HepG2 (cell line): Measurements from ENCODE around the gene MPST. TPM values are rescaled to one million over a fixed set of nuclear protein-coding genes. Genes with fewer than 3 reads are reported as not detected.

ENCODE experiments used
- HES4 ChIP-seq: sonication (generic); formaldehyde crosslinking; IDR thresholded peaks from 2 replicates; pipeline ENCODE4 v1.9.0; 2021; ENCODE audit warnings: mild to moderate bottlenecking, missing genetic modification reagents, borderline replicate concordance
- IRX3 ChIP-seq: sonication (generic); formaldehyde crosslinking; IDR thresholded peaks from 2 replicates; pipeline ENCODE4 v1.8.1; 2023; ENCODE audit warnings: mild to moderate bottlenecking, low read depth, missing genetic modification reagents, borderline replicate concordance
- MAFG ChIP-seq: sonication (generic); formaldehyde crosslinking; IDR thresholded peaks from 2 replicates; pipeline ENCODE4 v1.5.1; 2020; ENCODE audit warnings: mild to moderate bottlenecking, missing genetic modification reagents
- PPARG ChIP-seq: conservative IDR thresholded peaks from 2 replicates; pipeline ENCODE4 v1.6.1; 2016; ENCODE audit warnings: missing biosample characterization, missing genetic modification reagents
- RBM39 ChIP-seq: fragments of 200-400 bp; formaldehyde crosslinking; IDR thresholded peaks from one replicate; pipeline ENCODE4 v1.6.1; 2018; ENCODE audit warnings: antibody characterized with exemption, mild to moderate bottlenecking, low read depth, low read length; ENCODE audit not compliant: poor library complexity, severe bottlenecking
- RFXANK ChIP-seq: IDR thresholded peaks from 2 replicates; pipeline ENCODE4 v1.6.1; 2016
- SRY ChIP-seq: sonication (generic); formaldehyde crosslinking; IDR thresholded peaks from 2 replicates; pipeline ENCODE4 v1.8.0; 2022; ENCODE audit warnings: mild to moderate bottlenecking, missing genetic modification reagents
- ZNF234 ChIP-seq: sonication (generic); formaldehyde crosslinking; conservative IDR thresholded peaks from 2 replicates; pipeline ENCODE4 v1.5.1; 2020; ENCODE audit warnings: mild to moderate bottlenecking, missing genetic modification reagents
- ZNF264 ChIP-seq: sonication (generic); formaldehyde crosslinking; IDR thresholded peaks from 2 replicates; pipeline ENCODE4 v1.4.0; 2020; ENCODE audit warnings: missing genetic modification reagents
- ZNF558 ChIP-seq: sonication (generic); formaldehyde crosslinking; IDR thresholded peaks from 2 replicates; pipeline ENCODE4 v1.9.0; 2022; ENCODE audit warnings: mild to moderate bottlenecking, missing genetic modification reagents, borderline replicate concordance
- ZNF737 ChIP-seq: sonication (generic); formaldehyde crosslinking; IDR thresholded peaks from 2 replicates; pipeline ENCODE4 v1.5.0; 2020; ENCODE audit warnings: missing genetic modification reagents, mild to moderate bottlenecking, borderline replicate concordance
- polyA plus RNA-seq, 8 experiments: library from polyadenylated mRNA; depleted of rRNA in 3 of 8; stranded (reverse) in 7 of 8; unstranded in 1 of 8; fragments of >200 nt; fragmentation: Illumina TruSeq in 4 of 8; extraction: Trizol in 4 of 8; gene quantifications; 2 replicates each; pipeline versions ENCODE4 v1.2.1 to v1.2.3, GENCODE V29; 2011 to 2016; ENCODE audit warnings: low read depth in 4 of 8, missing spikeins in 1 of 8, mixed read lengths in 1 of 8; ENCODE audit not compliant: insufficient read depth in 1 of 8
- total RNA-seq, 5 experiments: library from RNA; depleted of rRNA; stranded (reverse); fragments of >200 nt; fragmentation: Illumina TruSeq; extraction: Trizol; gene quantifications; 2 replicates each; pipeline ENCODE4 v1.2.3, GENCODE V29; 2016; ENCODE audit warnings: low read depth in 1 of 5
- TF ChIP-seq, protein P1 (sequence below): sonication (generic); formaldehyde crosslinking; IDR thresholded peaks from 2 replicates; pipeline ENCODE4 v1.4.0; 2020; ENCODE audit warnings: low read depth, missing genetic modification reagents
- TF ChIP-seq, protein P2 (sequence below): sonication (generic); formaldehyde crosslinking; IDR thresholded peaks from 2 replicates; pipeline ENCODE4 v1.5.1; 2020; ENCODE audit warnings: missing genetic modification reagents, mild to moderate bottlenecking, borderline replicate concordance
- TF ChIP-seq, protein P3 (sequence below): sonication (generic); formaldehyde crosslinking; IDR thresholded peaks from 2 replicates; pipeline ENCODE4 v1.4.0; 2020; ENCODE audit warnings: missing genetic modification reagents
- TF ChIP-seq, protein P4 (sequence below): IDR thresholded peaks from 2 replicates; pipeline ENCODE4 v1.6.1; 2016; ENCODE audit warnings: low read depth, borderline replicate concordance
- TF ChIP-seq, protein P5 (sequence below): sonication (generic); formaldehyde crosslinking; IDR thresholded peaks from 2 replicates; pipeline ENCODE4 v1.8.1; 2023; ENCODE audit warnings: missing genetic modification reagents, inconsistent platforms, borderline replicate concordance
- TF ChIP-seq, protein P6 (sequence below): sonication (generic); formaldehyde crosslinking; IDR thresholded peaks from 2 replicates; pipeline ENCODE4 v1.5.0; 2020; ENCODE audit warnings: mild to moderate bottlenecking, missing genetic modification reagents, borderline replicate concordance

MPST gene
- total and polyA plus RNA-seq, 2 of the 13 experiments (the other 11 are each of a cell fraction or from before 2014, with no cell fraction given): 133 to 141 TPM

DNA sequence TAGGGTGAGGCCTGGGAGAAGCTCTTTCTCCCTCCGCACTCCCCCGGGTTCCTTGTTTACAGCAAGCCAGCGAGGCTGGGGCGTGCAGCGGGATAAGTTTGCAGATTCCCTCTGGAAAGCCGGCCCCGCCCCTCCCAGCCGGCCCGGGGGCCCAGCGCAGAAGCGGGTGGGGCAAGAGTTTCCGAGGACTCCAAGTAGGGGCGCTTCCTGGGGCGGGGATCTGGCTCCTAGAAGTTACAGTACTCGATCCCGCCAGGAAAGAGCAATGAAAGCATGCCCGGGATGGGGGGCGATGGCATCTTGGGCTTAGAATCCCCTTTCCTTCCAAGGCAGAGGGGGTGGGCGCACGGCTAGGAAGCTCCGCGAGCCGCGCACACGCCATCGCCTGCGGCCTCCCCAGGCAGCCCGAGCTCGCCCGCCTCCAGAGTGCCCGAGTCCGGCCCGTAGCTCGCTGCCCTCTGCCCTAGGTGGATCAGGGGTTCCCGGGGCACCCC lies 680 bp upstream of the MPST start (continued):
- TF ChIP-seq, protein P1, sequence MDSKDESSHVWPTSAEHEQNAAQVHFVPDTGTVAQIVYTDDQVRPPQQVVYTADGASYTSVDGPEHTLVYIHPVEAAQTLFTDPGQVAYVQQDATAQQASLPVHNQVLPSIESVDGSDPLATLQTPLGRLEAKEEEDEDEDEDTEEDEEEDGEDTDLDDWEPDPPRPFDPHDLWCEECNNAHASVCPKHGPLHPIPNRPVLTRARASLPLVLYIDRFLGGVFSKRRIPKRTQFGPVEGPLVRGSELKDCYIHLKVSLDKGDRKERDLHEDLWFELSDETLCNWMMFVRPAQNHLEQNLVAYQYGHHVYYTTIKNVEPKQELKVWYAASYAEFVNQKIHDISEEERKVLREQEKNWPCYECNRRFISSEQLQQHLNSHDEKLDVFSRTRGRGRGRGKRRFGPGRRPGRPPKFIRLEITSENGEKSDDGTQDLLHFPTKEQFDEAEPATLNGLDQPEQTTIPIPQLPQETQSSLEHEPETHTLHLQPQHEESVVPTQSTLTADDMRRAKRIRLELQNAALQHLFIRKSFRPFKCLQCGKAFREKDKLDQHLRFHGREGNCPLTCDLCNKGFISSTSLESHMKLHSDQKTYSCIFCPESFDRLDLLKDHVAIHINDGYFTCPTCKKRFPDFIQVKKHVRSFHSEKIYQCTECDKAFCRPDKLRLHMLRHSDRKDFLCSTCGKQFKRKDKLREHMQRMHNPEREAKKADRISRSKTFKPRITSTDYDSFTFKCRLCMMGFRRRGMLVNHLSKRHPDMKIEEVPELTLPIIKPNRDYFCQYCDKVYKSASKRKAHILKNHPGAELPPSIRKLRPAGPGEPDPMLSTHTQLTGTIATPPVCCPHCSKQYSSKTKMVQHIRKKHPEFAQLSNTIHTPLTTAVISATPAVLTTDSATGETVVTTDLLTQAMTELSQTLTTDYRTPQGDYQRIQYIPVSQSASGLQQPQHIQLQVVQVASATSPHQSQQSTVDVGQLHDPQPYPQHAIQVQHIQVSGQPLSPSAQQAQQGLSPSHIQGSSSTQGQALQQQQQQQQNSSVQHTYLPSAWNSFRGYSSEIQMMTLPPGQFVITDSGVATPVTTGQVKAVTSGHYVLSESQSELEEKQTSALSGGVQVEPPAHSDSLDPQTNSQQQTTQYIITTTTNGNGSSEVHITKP (CRISPR knock-in tag): peak; percentile 46; the same call in 1 of the 2 replicates
- TF ChIP-seq ZNF234 (CRISPR knock-in tag) (0 out of 2 replicates have a peak, but pooled peaks have one; percentile 28), MAFG (CRISPR knock-in tag) (no peak), ZNF737 (CRISPR knock-in tag) (0 out of 2 replicates have a peak, but pooled peaks have one; percentile 50), ZNF264 (CRISPR knock-in tag) (no peak), SRY (CRISPR knock-in tag) (0 out of 2 replicates have a peak, but pooled peaks have one; percentile 41), ZNF558 (CRISPR knock-in tag) (peak; percentile 45; the same call in 1 of the 2 replicates), RBM39 (peak; percentile 48), IRX3 (CRISPR knock-in tag) (no peak), HES4 (CRISPR knock-in tag) (peak; percentile 71; the same call in 1 of the 2 replicates), PPARG (no peak), RFXANK (no peak)
- TF ChIP-seq, protein P2, sequence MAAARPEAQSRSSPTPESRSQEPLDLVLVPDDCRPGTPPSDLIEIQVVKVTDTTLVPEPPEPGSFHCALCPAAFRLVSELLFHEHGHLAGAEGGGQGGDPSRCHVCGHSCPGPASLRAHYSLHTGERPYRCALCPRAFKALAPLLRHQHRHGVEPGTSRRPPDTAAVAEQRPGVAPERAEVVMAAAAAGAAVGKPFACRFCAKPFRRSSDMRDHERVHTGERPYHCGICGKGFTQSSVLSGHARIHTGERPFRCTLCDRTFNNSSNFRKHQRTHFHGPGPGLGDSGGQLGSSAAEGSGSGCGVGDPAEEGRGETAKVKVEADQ (CRISPR knock-in tag): peak; percentile 35; the same call in 1 of the 2 replicates
- TF ChIP-seq, protein P3, sequence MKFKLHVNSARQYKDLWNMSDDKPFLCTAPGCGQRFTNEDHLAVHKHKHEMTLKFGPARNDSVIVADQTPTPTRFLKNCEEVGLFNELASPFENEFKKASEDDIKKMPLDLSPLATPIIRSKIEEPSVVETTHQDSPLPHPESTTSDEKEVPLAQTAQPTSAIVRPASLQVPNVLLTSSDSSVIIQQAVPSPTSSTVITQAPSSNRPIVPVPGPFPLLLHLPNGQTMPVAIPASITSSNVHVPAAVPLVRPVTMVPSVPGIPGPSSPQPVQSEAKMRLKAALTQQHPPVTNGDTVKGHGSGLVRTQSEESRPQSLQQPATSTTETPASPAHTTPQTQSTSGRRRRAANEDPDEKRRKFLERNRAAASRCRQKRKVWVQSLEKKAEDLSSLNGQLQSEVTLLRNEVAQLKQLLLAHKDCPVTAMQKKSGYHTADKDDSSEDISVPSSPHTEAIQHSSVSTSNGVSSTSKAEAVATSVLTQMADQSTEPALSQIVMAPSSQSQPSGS: no peak
- TF ChIP-seq, protein P4, sequence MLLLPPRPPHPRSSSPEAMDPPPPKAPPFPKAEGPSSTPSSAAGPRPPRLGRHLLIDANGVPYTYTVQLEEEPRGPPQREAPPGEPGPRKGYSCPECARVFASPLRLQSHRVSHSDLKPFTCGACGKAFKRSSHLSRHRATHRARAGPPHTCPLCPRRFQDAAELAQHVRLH (CRISPR knock-in tag): no peak
- TF ChIP-seq, protein P5, sequence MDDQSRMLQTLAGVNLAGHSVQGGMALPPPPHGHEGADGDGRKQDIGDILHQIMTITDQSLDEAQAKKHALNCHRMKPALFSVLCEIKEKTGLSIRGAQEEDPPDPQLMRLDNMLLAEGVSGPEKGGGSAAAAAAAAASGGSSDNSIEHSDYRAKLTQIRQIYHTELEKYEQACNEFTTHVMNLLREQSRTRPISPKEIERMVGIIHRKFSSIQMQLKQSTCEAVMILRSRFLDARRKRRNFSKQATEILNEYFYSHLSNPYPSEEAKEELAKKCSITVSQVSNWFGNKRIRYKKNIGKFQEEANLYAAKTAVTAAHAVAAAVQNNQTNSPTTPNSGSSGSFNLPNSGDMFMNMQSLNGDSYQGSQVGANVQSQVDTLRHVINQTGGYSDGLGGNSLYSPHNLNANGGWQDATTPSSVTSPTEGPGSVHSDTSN (CRISPR knock-in tag): no peak
- TF ChIP-seq, protein P6, sequence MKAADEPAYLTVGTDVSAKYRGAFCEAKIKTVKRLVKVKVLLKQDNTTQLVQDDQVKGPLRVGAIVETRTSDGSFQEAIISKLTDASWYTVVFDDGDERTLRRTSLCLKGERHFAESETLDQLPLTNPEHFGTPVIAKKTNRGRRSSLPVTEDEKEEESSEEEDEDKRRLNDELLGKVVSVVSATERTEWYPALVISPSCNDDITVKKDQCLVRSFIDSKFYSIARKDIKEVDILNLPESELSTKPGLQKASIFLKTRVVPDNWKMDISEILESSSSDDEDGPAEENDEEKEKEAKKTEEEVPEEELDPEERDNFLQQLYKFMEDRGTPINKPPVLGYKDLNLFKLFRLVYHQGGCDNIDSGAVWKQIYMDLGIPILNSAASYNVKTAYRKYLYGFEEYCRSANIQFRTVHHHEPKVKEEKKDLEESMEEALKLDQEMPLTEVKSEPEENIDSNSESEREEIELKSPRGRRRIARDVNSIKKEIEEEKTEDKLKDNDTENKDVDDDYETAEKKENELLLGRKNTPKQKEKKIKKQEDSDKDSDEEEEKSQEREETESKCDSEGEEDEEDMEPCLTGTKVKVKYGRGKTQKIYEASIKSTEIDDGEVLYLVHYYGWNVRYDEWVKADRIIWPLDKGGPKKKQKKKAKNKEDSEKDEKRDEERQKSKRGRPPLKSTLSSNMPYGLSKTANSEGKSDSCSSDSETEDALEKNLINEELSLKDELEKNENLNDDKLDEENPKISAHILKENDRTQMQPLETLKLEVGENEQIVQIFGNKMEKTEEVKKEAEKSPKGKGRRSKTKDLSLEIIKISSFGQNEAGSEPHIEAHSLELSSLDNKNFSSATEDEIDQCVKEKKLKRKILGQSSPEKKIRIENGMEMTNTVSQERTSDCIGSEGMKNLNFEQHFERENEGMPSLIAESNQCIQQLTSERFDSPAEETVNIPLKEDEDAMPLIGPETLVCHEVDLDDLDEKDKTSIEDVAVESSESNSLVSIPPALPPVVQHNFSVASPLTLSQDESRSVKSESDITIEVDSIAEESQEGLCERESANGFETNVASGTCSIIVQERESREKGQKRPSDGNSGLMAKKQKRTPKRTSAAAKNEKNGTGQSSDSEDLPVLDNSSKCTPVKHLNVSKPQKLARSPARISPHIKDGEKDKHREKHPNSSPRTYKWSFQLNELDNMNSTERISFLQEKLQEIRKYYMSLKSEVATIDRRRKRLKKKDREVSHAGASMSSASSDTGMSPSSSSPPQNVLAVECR: peak; percentile 63; the same call in 1 of the 2 replicates
